Stimulated activated CD4-positive, alpha-beta T cell treated with anti-CD3 and anti-CD28 coated beads, Interleukin-4, amount 100 ng/mL, for 1 hour (primary cell): ENCODE data around the gene EVA1A.
"Not testable (repeated sequence)": the region's sequence is repeated elsewhere in the genome, so short reads cannot be mapped to it uniquely, and the experiment has no call there.

Source experiments
- DNase-seq: peaks from one replicate; pipeline ENCODE4 v3.0.0-alpha.2; 2020

Gene EVA1A

DNA sequence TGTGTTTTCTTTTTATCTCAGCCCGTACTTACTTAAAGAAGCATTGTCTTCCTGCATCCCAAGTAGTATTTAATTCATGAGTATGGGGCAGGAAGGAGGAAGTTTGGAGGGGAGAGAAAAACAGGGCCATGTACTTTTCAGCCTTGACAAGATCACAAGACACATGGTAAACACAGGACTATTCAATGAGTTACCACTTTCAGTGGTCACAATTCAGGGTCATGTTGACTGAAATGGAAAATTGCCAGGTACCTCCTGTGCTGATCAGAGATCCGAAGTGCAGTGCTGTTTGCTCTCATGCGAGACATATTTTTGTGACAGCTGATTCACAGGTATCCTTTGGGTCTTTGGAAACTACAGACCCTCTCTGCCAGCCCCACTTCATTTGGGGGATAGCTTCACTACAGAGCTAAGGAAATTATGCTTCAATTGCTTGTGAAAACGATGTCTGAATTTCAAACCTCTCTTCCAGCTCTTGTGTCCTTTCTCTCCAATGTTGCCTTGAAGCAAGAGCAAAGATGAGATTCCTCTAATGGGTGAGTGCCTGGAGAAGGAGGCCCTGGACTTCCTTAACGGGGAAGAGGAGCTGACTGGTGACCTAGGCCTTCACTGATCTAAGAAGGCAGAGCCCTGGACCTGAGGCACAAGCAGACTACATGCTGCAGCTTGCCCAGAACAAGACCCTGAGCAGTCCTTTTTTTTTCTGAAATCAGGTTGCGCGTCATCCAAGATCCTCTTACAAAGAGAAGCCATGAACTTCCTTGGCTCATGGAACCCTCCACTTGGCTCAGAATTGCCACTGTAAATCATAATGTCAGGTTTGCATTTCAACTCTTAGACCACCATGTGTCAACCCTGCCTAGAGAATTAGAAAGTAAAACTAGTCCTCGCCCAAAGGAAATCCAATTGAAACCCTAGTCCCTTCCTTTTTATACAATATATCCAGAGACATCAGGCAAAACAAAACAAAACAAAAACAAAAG is 44.1 kb downstream of the EVA1A start:
- DNase-seq = no peak

DNA sequence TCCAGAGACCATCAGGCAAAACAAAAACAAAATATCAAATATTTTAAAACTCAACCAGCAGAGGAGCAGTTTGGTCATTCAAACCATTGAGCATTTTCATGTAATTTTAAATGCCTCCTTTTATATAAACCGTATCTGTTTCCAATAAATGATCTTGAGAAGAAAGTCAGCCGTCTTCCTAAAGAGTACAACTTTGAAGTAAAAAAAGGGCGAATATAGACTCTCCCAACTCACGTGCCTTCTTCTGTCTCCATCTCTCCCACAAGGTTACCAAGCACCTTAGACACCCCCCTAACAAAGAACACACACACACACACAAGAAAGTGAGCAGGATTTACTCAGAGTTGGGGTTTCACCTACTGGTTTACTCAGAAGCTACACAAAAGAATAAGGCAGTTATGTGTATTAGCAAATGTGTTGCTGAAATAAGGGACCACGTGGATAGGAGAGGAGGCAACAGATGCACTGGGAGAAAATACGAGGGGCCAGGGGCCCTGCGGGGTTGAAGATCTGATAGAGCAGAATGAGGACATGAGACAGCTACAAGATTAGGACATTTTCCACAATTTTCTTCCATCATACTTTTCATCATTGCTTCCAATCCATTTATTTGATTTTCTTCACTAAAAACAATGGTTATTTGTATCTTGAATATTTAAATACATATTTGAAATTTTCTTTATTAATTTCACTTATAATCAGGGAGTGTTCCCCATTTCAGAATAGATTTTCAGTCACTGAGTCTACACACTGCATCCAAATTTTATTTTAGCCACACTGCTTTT is 45.0 kb downstream of the EVA1A start:
- DNase-seq = no peak

DNA sequence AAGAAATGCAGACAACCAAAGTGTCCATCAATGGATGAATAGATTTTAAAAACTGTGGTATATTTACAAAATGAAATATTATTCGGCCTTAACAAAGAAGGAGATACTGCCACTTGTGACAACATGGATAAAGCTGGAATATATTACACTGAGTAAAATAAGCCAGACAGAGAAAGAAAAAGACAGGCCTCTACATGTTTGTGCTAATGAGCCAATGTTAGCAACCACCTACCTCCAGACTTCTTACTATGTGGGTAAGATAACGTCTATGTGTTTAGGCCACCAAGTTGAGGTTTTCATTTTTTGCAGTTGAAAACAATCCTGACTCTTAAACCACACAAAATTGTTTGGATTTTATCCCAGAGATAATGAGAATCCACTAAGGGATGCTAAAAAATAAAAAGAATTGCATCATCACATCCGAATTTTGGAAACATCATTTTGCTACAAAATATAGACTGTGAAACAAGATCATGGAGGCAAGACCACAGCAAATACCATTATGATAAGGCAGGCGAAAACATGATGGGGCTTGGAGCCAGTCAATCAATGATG is 47.0 kb downstream of the EVA1A start:
- no peak for DNase-seq

DNA sequence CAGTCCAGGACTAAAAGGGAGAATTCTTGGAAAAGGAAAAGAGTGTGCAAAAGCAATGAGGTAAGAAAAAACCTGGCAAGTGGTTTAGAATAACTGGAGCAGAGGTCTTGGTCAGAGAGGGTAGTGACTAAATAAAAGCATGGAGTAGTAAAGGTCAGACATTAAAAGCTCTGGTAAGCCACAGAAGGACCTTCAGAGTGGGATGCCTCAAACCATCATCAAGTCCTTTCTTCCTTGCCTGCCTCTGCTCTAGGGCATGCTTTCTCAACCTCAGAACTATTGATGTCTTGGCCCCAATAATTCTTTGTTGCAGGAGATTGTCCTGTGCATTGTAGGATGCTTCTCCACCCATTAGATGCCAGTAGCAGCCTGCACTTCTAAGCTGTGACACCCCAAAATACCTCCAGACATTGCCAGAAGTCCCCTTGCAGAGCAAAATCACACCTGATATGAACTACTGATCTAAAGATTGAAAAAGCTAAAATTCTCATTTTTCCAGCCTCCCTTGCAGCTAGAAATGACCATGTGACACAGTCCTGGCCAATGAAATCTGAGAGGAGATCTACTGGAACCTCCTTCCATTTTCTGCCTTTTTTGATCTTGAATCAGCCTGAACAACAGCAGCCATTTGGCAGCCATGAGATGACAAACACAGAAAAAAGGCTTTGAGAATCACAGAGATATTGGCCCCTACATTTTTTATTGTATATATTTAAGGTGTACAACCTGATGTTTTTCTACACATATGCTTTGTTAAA is 48.1 kb downstream of the EVA1A start:
- DNase-seq = no peak

- DNase-seq = no peak
Observed at GRCh38 chr2:75506101-75506697, 54.5 kb downstream of the EVA1A start.

GRCh38 chr2:75505012-75505411 is 55.7 kb downstream of the EVA1A start:
- no peak for DNase-seq

DNA sequence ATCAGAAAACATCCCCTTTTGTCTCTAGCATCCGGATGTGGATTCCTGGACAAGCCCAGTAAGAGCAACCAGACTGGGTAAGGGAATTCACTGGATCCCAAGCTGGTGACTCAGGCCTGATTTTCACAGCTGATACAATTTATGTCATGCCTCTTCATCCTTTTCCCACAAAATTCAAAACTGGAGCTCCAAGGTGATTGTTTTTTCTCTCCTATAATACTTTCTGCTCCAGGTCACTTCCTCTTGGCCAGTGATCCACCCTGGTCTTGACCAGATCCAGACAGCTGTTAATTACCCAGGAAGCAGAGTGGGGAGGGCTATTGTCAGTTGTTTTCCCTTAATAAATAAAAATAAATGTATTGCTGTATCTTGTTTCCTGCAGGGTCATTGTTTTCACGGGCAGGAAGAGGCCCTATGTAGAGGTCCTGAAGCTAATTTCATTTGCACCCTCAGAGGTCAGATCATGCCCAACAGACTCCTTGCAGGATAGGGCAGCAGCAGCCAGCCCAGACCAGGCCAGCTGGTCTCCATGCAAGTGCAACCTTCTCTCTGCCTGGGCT is 57.6 kb downstream of the EVA1A start:
- no peak for DNase-seq

DNA sequence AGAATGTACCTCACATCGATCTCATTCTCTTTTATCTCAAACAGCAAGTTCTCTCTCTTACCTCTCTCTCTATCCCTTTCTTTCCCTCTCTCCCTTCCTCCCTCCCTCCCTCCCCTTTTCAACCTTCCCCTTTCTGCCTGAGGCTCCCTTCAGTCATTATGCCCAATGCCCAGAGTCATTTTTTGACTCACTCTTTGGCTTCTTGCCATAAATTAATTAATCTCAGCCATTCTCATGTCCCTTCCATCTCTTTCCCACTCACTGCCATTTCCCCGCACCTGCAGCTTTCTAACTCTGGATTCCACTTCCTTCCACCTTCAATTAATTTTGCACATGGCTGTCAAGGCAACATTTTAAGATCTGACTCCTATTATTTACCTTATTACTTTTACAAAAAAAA is 60.1 kb downstream of the EVA1A start:
- DNase-seq = no peak

DNA sequence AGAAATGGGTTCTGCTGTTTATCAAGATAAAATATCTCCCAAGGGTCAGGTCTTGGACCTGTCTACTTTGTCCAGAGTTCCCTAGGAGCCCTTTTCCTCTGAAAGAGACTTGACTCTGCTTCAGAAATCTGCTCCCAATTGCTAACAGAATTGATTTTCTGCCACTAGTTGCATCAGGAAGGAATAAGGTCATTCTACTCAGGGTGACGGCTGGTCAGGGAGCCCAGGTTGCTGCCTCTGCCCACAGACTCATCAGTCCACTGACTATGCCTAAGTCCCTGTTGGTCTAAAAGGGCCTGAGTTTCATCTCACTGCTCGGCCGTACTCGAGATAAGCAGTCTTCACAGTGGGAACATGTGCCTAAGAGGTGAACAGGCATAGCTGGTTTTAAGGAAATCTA is 61.2 kb downstream of the EVA1A start:
- no peak for DNase-seq

DNA sequence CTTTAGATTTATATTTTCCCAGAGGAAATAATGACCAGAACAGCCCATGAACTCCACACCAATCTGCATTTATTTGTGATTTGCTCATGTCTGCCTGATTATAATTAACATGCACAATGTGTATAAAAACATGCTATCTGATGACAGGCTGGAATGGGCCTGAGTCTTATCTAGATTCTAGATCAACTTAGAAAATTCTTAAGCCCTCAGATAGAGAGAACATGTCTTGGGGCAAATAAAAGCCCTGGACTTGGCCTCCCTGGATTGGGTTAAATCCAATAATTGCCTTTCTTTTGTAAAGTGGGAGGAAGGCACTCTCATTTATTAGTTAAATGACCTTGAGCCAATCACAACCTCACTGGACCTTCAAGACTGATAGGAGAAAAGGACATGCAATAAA is 61.8 kb downstream of the EVA1A start:
- no peak for DNase-seq

- no peak for DNase-seq
Observed at GRCh38 chr2:75497256-75497655, 63.5 kb downstream of the EVA1A start.

DNA sequence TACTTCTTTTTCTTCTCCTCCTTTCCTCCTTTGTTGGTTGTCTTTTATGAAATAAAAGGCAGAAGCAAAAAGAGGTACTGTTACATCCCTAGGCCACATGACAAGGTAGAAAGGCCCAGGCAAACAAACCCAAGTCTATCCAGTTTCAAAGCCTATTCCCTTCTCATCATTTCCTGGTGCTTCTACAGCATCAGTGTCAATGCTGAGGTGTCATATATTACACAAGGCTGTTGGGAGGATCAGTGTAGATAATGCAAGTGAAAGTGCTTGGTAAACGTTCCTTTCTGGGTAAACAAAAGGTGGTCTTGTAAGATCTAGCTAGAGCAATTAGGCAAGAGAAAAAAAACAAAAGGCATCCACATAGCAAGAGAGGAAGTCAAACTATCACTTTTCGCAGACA is 64.9 kb downstream of the EVA1A start:
- DNase-seq = no peak

GRCh38 chr2:75494137-75494769 is 66.5 kb downstream of the EVA1A start:
- no peak for DNase-seq

DNA sequence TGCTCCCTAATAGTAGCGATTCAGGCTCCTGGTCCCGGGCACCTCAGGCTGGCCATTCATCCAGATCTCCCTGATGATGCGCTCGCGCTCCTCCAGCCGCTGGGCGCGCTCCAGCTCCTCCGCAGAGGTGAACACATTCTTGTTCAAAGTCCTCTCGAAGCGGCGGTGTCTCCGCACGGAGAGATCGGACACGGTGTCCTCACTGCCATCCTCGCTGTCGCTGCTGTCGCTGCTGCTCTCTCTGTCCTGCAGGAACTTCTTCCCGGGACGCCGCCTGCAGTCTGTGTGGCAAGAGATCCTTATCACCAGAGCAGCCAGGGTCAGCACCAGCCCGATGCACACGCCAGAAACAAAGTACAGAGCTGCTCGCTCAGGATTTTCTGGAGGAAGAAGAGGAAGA is 67.5 kb downstream of the EVA1A start:
- DNase-seq = no peak

GRCh38 chr2:75491129-75491753 is 69.5 kb downstream of the EVA1A start:
- DNase-seq = no peak

GRCh38 chr2:75489721-75490120 is 71.0 kb downstream of the EVA1A start:
- DNase-seq = no peak

- no peak for DNase-seq
Observed at GRCh38 chr2:75488157-75488556, 72.6 kb downstream of the EVA1A start.

- not testable (repeated sequence) for DNase-seq
Observed at GRCh38 chr2:75486735-75487134, 74.0 kb downstream of the EVA1A start.

GRCh38 chr2:75484840-75485239 is 75.9 kb downstream of the EVA1A start:
- DNase-seq = no peak

DNA sequence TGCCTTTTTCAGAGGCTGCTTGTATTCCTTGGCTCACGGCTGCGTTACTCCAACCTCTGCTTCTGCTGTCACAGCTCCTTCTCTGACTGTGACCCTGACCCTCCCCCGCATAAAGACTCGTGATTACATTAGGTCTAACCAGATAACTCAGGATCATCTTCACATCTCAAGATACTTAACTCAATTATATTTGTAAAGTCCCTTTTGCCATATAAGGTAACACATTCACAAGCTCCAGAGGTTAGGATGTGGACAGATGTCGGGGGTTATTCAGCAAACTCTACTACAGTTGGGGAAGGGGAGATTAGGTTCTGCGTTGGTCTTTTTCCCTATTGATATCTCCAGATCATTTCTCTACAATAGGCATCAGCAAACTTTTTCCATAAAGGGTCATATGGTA is 76.9 kb downstream of the EVA1A start:
- no peak for DNase-seq

- DNase-seq = no peak
Observed at GRCh38 chr2:75482398-75482797, 78.3 kb downstream of the EVA1A start.
